Measurements from ENCODE around the gene ATP7B.
A peak's percentile ranks its signal among the peaks of the same experiment; 100 is the strongest.
"Not testable (repeated sequence)": the region's sequence is repeated elsewhere in the genome, so short reads cannot be mapped to it uniquely, and the experiment has no call there.

Gene ATP7B

DNA sequence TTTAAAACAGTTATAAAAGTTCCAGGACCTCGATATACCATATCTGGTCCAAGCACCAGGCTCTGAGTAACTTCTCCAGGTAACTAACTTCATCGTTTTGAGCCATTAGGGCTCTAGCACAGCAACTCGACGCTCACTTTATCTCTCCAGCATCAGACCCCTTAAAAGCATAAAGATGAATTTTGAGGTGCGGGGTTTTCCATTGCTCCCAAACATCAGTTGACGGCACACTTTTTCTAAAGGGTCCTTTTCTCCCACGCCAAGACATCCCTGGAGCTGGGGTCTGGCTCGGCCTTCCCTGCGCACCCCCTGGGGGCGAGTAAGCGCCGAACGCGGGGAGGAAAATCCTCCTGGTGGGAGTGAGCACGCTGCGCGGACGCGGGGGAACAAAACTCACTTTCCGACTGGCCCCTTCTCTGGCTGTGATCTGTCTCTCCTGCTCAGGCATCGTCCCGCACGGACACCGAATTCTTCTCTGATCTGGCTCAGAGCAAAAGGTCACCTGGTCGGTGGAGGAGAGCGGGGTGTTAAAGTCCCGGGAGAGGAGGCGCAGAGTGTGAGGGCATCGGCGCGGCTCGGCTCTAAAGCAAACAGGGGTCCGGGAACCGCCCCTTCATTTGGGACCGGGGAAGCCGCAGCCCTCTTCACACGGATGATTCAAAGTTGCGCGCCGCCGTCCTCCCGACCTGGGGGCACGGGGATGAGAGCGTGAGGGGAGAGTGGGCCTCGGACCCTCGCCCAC lies at the start of gene ATP7B:
TSS of gene ATP7B (minus strand) at position 561 of the 742 bp plus-strand sequence. CDS start at position 448, 113 bp downstream.
- no peak for DNase-seq (ENCODE audit: low read depth)

DNA sequence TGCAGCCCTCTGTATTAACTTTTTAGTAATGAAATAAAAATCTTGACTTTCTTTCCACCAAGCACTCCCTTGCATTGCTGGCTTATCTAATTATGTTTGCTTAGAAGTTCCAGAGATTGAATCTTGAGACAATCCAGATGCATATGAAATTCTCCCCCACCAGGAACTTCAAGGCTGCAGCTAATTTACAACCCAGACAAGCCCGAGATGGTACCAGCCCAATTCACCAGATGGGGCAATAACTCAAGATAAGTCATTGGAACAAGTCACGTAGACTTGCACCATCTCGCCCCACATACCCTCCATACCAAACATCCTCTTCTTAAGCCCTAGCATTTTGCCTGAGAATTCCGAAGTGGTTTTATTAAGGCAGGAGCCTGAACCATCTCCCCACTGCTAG lies 42.2 kb upstream of the ATP7B start:
- peak; percentile 100 for DNase-seq (ENCODE audit: low read depth)

DNA sequence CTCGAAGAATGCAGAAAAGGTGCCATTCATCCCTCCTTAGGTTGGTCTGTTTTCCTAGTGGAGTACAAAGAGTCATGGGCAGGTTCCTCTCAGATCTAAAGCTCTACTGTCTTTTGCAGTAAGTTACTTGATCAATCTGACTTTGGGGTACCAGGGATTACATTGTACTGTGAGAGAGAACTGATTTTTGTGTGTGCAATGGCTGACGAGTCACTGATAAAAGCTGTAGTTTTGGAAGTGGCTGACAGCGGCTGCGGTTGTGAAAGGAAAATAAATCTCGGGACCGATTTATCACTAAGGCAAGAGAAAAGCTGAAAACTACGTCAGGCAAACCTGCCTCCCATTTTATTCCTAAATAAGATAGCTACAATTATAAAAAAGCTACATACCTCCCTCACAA lies 40.1 kb upstream of the ATP7B start:
- peak; percentile 90 for DNase-seq (ENCODE audit: low read depth)

DNA sequence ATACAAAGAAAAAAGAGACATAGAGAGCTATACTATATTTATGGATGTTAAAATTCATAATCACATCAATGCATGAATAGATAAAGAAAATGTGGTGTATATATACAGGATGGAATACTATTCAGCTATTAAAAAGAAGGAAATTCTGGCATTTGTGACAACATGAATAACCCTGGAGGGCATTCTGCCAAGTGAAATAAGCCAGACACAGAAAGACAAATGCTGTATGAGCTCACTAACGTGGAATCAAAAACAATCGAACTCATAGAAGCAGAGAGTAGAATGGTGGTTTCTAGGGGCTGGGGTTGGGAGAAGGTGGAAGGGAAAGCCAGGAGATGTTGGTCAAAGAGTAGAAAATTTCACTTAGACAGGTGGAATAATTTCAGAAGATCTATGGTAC lies 37.3 kb upstream of the ATP7B start:
- peak; percentile 60 for DNase-seq (ENCODE audit: low read depth)

DNA sequence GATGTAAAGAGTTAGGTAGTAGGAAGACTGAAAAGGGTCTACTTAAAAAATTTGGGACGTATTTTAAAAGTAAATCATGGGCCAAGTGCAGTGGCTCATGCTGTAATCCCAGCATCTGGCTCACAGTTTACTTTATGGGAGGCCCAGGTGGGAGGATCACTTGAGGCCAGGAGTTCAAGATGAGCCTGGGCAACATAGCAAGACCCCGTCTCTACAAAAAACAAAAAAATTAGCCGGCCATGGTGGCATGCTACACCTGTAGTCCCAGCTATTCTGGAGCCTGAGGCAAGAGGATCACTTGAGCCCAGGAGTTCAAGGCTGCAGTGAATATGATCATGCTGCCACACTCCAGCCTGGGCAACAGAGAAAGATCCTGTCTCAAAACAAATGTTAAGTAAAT lies 36.2 kb upstream of the ATP7B start:
- no peak for DNase-seq (ENCODE audit: low read depth)

DNA sequence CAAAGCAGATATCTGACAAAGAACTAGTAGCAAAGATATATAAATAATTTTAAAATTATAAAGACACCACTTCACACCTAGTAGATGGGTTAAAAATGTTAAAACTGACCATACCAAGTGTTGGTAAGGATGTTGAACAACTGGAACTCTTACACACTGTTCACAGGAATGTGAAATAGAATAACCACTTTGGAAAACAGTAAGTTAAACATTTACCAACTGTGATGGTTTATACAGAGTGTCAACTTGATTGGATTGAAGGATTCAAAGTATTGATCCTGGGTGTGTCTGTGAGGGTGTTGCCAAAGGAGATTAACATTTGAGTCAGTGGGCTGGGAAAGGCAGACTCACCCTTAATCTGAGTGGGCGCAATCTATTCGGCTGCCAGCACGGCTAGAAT lies 32.4 kb upstream of the ATP7B start:
- DNase-seq (ENCODE audit: low read depth): no peak

DNA sequence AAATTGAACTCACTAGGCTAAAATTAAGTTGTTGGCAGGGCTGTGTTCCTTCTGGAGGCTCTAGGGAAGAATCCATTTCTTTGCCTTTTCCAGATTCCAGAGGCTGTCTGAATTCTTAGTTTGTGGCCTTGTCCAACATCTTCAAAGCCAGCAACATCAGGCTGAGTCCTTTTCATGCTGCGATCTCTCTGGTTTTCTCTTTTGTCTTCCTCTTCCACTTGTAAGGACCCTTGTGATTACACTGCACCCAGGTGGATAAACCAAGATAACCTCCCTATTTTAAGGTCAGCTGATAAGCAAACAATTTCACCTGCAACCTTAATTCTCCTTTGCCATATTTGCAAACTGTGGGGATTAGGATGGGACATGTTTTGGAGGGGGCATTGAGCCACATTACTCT lies 24.8 kb upstream of the ATP7B start:
- DNase-seq (ENCODE audit: low read depth): no peak

DNA sequence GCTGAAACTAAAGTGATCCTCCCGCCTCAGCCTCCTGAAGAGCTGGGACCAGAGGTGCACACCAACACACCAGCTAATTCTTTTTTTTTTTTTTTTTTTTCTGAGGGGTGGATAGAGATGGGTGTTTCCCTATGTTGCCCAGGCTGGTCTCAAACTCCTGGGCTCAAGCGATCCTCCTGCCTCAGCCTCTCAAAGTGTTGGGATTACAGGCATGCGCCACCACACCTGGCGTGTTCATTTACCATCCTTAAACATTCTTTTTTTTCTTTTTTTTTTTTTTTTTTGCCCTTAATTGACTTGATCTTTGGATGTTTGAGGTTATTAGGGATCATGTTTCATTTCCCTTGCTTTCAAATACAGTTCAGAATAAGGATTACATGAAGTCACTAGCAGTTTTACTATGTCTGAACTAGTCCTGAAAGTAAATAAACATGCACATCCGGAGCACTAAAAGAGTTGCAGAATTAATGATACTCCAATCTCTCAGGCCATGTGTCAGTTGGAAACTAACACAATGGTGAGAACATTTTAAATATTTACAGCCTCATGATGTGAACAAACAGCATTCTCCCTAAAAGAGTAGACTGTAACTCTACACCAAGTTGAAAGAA lies 23.5 kb upstream of the ATP7B start:
- no peak for DNase-seq (ENCODE audit: low read depth)

DNA sequence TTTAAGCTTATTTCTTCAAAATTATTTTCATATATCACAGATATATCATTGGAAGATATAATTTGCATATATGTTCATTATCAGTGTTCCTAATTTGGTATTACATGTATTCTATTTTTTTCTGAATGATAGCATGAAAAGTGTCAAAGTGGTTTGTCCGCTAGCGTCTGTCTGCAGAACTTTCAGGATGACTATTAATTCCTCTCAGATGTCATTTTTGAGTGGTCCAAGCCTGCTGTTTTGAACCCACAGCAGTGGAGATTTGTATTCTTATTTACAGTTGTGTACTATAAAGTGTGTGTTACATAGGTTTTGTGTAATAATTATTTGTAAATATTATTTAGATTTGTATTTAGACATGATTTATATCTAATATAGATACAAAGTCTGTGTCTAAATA lies 21.8 kb upstream of the ATP7B start:
- DNase-seq (ENCODE audit: low read depth): no peak

DNA sequence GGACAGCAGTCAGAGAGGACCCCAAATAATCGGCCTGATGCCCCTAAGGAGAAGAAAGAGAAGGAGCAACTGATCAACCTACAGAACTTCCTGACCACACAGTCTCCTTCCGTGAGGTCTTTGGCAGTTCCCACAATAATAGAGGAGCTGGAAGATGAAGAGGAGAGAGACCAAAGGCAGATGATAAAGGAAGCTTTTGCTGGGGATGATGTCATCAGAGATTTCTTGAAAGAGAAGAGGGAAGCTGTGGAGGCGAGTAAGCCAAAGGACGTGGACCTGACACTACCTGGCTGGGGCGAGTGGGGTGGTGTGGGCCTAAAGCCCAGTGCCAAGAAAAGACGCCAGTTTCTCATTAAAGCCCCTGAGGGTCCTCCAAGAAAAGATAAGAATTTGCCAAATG lies 19.2 kb upstream of the ATP7B start:
- DNase-seq (ENCODE audit: low read depth): not testable (repeated sequence)

DNA sequence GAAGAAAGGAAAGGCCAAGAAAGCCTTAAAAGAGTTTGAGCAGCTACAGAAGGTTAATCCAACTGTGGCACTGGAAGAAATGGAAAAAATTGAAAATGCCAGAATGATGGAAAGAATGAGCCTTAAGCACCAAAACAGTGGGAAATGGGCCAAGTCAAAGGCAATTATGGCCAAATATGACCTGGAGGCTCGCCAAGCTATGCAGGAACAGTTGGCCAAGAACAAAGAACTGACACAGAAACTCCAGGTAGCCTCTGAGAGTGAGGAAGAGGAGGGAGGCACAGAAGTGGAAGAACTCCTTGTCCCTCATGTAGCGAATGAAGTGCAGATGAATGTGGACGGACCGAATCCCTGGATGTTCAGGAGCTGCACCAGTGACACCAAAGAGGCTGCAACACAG lies 18.3 kb upstream of the ATP7B start:
- no peak for DNase-seq (ENCODE audit: low read depth)

DNA sequence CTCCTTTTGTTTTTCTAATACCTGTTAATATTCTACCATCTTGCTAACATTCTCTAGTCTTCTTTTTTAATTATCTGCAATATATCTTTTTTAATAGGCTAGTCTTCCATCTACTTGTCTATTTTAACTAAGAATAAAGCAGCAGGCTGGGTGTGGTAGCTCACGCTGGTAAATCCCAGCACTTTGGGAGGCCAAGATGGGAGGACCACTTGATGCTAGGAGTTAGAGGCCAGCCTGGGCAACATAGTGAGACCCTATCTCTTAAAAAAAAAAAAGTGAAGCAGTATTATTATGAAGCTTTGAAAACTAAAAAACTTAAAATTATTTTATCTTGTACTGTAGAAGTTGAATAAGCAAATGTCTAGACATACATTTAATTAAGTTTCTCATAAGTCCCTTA lies 16.6 kb upstream of the ATP7B start:
- DNase-seq (ENCODE audit: low read depth): no peak

DNA sequence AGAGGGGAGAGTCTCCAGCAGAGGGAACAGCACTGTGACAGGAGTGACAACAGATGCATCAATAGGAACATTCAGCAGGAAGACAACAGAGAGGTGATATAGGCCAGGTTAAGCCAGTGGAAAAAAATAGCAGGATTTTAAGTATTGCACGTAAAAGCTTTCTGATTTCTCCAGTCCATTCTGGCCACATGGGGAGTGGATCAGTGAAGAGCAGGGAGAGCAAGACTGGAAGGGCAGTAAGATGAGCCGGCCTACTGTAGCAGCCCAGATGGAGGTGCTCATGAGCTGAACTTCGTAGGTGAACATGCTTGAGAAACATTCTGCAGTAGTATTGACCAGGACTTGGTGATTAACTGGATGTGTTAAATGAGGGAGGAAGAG lies 15.0 kb upstream of the ATP7B start:
- DNase-seq (ENCODE audit: low read depth): no peak

DNA sequence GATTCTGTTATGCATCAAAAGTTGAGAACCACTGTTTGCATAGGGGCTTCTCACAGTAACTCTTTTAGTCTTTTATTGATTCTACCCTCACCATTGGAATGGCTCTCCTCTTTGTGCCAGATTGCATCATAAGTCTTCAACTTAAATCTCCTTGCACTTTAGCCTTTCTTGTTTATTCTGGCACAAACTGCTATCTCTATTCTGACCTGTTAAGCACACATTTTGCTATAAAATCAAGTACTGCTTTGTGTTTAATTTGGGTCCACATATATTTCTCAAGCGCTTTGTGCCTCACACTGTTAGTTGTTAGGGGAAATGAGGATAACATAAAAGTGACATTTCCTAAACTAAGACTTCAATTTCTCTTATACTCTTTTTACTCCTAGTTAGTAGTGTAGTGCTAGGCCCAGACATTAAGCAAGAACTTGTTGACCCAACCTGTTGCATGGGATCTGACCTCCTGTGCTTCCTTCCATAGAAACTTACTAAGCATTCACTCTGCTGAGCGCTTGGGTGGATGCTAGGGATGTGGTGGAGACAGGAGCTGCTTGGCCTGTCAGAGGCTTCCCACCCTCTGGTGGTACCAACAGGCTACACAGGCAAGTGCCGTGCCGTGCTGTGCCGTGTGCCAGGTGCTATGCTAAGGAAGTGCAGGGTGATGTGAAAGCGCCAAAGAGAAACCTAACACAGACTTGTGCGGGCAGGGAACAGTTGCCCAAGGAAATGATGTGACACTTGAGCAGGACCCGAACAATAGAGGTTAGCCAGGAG lies 14.4 kb upstream of the ATP7B start:
- DNase-seq (ENCODE audit: low read depth): no peak

DNA sequence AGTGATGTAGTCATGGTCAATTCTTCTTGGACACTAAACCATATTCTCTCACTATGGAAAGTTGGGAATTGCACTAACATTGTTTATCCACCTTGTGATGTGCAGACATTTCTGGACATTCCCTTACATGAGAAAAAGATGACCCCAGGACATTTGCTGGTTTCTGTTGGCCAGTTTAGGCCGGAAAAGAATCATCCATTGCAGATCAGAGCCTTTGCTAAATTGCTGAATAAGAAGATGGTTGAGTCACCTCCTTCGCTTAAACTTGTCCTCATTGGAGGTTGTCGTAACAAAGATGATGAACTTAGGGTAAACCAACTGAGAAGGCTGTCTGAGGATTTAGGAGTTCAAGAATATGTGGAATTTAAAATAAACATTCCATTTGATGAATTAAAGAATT lies 13.2 kb upstream of the ATP7B start, which contains the start of gene UTP14C:
TSS of gene UTP14C (plus strand) at position 211 of the 400 bp plus-strand sequence. CDS start 4,114 bp downstream, outside the sequence.
- DNase-seq (ENCODE audit: low read depth): no peak

DNA sequence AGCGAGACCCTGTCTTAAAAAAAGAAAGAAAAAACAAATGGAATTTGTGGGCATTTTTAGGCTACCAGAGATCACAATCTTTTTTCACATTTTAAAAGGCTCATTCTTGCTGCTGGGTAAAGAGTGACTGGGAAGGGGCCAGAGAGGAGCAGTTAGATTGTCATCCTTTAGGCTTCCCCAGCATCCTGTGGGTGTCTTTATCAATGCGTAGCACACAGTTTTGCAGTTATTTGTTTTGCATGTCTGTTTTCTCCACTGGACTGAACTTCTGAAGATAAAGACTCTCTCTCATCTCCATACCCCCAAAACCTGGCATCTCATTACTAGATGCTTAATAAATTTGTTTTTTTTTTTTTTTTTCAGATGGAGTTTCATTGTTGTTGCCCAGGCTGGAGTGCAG lies 11.1 kb upstream of the ATP7B start:
- no peak for DNase-seq (ENCODE audit: low read depth)

DNA sequence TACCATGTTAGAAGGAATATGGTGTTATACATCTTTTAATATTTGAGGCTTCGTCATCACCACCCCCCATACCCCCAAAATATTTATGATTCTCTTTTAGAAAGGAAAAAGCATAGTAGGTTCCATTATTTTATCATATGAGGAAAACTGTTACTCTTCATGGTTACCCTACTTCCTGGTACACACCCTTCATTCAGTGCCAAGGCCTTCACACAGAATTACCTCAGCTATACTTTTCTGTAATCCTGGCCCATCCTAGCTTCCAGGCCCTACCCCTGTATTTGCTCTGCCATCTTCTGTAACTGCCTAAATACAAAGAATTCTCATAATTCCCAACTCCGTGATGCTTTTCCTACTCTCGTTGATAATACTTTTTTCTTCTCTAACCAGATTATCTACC lies 8.9 kb upstream of the ATP7B start:
- no peak for DNase-seq (ENCODE audit: low read depth)

DNA sequence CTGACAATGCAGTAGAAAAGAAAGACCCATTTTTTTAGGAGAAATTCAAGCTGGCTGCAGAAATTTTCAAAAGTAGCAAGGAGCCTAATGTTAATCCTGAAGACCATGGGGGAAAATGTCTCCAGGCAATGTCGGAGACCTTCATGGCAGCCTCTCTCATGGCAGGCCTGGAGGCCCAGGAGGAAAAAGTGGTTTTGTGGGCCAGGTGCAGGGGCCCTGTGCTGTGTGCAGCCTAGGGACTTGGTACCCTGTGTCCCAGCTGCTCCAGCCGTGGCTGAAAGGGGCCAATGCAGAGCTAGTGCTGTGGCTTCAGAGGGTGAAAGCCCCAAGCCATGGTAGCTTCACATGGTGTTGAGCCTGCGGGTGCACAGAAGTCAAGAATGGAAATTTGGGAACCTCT lies 5.0 kb upstream of the ATP7B start:
- no peak for DNase-seq (ENCODE audit: low read depth)

DNA sequence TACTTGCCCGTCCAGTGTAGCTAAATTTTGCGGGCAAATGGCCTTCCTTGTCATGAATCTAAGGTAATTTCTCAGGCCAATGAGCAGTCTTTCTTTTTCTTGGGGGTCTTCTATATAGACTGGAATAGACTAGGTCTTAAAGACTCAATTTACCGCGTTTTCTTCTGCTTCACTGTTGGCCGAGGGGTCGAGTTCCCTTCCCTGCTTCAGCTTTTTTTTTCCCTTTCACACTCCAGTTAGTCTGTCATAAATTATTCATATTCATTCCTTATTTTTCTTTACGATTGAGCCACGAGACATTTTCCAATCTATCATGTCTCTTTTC lies 1.2 kb upstream of the ATP7B start:
- no peak for DNase-seq (ENCODE audit: low read depth)

DNA sequence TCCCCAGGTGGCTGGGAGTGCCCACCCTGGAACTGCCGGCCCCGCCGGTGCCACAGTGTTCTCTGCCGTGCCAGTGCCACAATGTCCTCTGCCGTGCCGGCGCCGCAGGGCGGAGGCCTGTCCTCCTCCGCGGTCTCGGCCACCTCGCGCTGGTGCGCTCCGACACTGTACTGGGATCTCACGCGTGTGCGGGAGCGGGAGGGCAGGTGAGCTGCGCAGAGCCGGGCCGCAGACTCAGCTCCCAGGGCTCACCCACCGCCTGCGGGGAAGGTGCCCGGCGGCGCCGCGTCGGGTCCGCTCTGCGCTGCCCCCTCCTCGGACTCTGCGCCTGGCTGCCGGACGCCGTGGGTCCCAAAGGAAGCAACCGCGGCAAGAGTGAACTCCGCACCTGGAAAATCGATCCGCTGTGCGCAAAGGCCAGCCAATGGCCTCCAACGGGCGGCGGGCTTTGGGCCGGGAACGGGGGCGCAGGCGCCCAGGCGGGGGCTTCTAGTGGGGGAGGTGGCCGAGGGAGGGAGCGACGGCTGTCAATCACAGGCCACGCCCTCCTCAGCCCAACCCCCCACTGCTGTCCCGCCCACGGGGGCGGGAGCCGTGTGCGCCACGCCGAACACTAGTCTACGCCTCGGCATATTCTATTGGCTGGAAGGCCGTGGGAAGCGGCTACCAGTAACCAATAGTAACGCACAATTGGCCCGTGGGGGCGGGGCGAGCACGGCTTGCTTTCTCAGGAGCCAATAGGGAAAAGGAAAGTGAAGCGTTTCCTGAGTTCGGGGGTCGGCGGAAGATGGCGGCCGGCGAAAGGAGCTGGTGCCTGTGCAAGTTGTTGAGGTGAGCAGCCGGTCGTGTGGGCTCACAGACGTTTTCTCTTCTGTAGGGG lies 622 bp upstream of the ATP7B start, which contains the start of gene ALG11:
TSS of gene ALG11 (plus strand) at position 767 of the 880 bp plus-strand sequence. CDS start at position 788, 21 bp downstream.
- DNase-seq (ENCODE audit: low read depth): peak; percentile 96

DNA sequence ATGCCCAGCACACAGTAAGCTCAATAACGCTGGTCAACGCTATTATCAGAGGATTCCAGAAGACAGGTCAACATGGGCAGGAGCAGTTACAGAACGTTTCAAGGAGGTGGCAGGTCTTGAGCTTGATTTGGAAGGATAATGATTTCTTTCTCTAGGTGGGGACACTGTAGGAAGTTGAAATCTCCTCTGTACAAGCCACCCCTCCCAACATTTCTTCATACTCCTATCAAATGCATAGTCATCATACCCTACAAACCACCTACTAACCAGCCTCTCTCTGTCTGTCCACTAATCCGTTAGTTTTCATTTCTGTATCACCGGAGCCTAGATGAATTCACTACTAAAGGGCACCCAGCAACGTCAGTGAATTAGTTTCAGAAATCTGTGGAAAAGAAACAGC lies 1.3 kb downstream of the ATP7B start:
- no peak for DNase-seq (ENCODE audit: low read depth)
